ENCODE results near the gene PDE11A. TPM values are rescaled to one million over a fixed set of nuclear protein-coding genes. Genes with fewer than 3 reads are reported as not detected.

PDE11A gene
- total and polyA plus RNA-seq, 2 of the 13 experiments (the other 11 are each of a cell fraction or from before 2014, with no cell fraction given): 1.2 to 1.7 TPM

DNA sequence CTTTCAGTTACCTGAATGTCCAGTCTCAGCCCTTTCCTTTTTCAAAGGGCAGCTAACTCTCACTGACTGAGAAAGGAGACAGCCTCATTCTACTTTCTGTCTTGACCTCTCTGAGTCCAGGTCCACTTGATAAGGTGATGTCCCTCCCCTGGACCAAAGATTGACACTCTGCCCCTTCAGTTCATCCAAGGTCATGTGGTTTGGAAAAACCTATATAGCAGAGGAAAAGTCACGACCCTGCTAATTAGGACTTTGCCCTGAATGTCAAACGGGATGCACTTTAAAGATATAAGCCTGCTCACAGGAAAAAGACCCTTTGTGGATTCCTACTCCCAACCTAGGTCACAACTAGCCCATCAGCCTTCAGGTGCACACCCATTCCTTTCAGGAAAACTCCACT, 471.7 kb downstream of the PDE11A start (continued):
- TF ChIP-seq KAT8 (CRISPR knock-in tag; IDR thresholded peaks at IDR 0.05) (no peak), ZNF781 (CRISPR knock-in tag; IDR thresholded peaks at IDR 0.05; ENCODE audit: borderline replicate concordance, not compliant biosample characterization) (no peak), MLLT10 (CRISPR knock-in tag; IDR thresholded peaks at IDR 0.05) (no peak), RELA (CRISPR knock-in tag; IDR thresholded peaks at IDR 0.05) (no peak), ZNF713 (CRISPR knock-in tag; IDR thresholded peaks at IDR 0.05) (no peak), SMAD9 (CRISPR knock-in tag; IDR thresholded peaks at IDR 0.05) (no peak), RAD21 (CRISPR knock-in tag; IDR thresholded peaks at IDR 0.05) (no peak), ZNF746 (CRISPR knock-in tag; IDR thresholded peaks at IDR 0.05) (no peak), ZSCAN12 (CRISPR knock-in tag; IDR thresholded peaks at IDR 0.05) (0 out of 2 replicates have a peak, but pooled peaks have one; percentile 0), ZNF614 (CRISPR knock-in tag; IDR thresholded peaks at IDR 0.05; ENCODE audit: borderline replicate concordance) (no peak), ZNF562 (CRISPR knock-in tag; IDR thresholded peaks at IDR 0.05; ENCODE audit: borderline replicate concordance) (no peak), MIXL1 (CRISPR knock-in tag; IDR thresholded peaks at IDR 0.05) (0 out of 2 replicates have a peak, but pooled peaks have one; percentile 33), ZNF775 (CRISPR knock-in tag; IDR thresholded peaks at IDR 0.05; ENCODE audit: borderline replicate concordance) (no peak), TGIF2 (CRISPR knock-in tag; IDR thresholded peaks at IDR 0.05) (no peak), ZNF572 (CRISPR knock-in tag; IDR thresholded peaks at IDR 0.05) (no peak), ZNF720 (CRISPR knock-in tag; IDR thresholded peaks at IDR 0.05) (no peak), ZNF674 (CRISPR knock-in tag; IDR thresholded peaks at IDR 0.05; ENCODE audit: low read depth) (no peak), EP300 (IDR thresholded peaks at IDR 0.05; ENCODE audit: low read depth in 2 of 2, low read length in 2 of 2) (peak in 1 of 2 experiments; percentile 33; a peak in 1 of 4 replicates), EP300 (CRISPR knock-in tag; IDR thresholded peaks at IDR 0.05; ENCODE audit: borderline replicate concordance) (no peak)
- TF ChIP-seq, protein P1, sequence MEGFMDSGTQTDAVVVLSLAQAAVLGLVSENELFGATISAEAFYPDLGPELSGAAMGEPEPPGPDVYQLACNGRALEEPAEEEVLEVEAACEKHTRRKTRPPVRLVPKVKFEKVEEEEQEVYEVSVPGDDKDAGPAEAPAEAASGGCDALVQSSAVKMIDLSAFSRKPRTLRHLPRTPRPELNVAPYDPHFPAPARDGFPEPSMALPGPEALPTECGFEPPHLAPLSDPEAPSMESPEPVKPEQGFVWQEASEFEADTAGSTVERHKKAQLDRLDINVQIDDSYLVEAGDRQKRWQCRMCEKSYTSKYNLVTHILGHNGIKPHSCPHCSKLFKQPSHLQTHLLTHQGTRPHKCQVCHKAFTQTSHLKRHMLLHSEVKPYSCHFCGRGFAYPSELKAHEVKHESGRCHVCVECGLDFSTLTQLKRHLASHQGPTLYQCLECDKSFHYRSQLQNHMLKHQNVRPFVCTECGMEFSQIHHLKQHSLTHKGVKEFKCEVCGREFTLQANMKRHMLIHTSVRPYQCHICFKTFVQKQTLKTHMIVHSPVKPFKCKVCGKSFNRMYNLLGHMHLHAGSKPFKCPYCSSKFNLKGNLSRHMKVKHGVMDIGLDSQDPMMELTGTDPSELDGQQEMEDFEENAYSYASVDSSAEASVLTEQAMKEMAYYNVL (CRISPR knock-in tag; IDR thresholded peaks at IDR 0.05; ENCODE audit: borderline replicate concordance): no peak
- TF ChIP-seq, protein P2, sequence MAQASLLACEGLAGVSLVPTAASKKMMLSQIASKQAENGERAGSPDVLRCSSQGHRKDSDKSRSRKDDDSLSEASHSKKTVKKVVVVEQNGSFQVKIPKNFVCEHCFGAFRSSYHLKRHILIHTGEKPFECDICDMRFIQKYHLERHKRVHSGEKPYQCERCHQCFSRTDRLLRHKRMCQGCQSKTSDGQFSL (CRISPR knock-in tag; IDR thresholded peaks at IDR 0.05): no peak
- TF ChIP-seq, protein P3, sequence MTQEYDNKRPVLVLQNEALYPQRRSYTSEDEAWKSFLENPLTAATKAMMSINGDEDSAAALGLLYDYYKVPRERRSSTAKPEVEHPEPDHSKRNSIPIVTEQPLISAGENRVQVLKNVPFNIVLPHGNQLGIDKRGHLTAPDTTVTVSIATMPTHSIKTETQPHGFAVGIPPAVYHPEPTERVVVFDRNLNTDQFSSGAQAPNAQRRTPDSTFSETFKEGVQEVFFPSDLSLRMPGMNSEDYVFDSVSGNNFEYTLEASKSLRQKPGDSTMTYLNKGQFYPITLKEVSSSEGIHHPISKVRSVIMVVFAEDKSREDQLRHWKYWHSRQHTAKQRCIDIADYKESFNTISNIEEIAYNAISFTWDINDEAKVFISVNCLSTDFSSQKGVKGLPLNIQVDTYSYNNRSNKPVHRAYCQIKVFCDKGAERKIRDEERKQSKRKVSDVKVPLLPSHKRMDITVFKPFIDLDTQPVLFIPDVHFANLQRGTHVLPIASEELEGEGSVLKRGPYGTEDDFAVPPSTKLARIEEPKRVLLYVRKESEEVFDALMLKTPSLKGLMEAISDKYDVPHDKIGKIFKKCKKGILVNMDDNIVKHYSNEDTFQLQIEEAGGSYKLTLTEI (CRISPR knock-in tag; conservative IDR thresholded peaks at IDR 0.05): no peak
